MCF 10A (cell line): Measurements from ENCODE around the gene GALNT1. TPM values are rescaled to one million over a fixed set of nuclear protein-coding genes. Genes with fewer than 3 reads are reported as not detected.
A peak's percentile ranks its signal among the peaks of the same experiment; 100 is the strongest.

Experiments used
- BruUV-seq: library from RNA; stranded (reverse); fragments of 400-500 nt; replicated peaks from 2 replicates; lab custom pipeline; 2021; lab: Mats Ljungman, UMichigan
- CTCF ChIA-PET: fragments of 300-600 bp; sonication (Branson Sonifier 250); formaldehyde crosslinking; extraction: SDS; loops from one replicate; lab custom pipeline; 2021; ENCODE audit warnings: antibody characterized with exemption, inconsistent platforms; lab: Yijun Ruan, JAX
- POLR2A ChIA-PET: fragments of 300-600, 350-650 bp; sonication (Branson Sonifier 250); formaldehyde crosslinking; extraction: SDS; loops from one replicate; lab custom pipeline; 2020; ENCODE audit warnings: antibody characterized with exemption, inconsistent platforms; lab: Yijun Ruan, JAX
- DNase-seq: peaks from one replicate; pipeline ENCODE4 v3.0.0-alpha.2; 2018; ENCODE audit not compliant: unreplicated experiment
- H3K27ac Mint-ChIP-seq: one replicate; pipeline ENCODE4 v1.8.0; 2022; ENCODE audit warnings: mild to moderate bottlenecking, low read depth, mixed read lengths; ENCODE audit not compliant: unreplicated experiment
- H3K27me3 Mint-ChIP-seq: one replicate; pipeline ENCODE4 v1.8.0; 2022; ENCODE audit warnings: mixed read lengths; ENCODE audit not compliant: insufficient read depth, unreplicated experiment
- H3K36me3 Mint-ChIP-seq: one replicate; pipeline ENCODE4 v1.8.0; 2022; ENCODE audit warnings: mild to moderate bottlenecking, moderate library complexity, mixed read lengths; ENCODE audit not compliant: insufficient read depth, unreplicated experiment
- H3K4me1 Mint-ChIP-seq: one replicate; pipeline ENCODE4 v1.8.0; 2022; ENCODE audit warnings: mixed read lengths; ENCODE audit not compliant: insufficient read depth, unreplicated experiment
- H3K4me3 Mint-ChIP-seq: one replicate; pipeline ENCODE4 v1.8.0; 2022; ENCODE audit warnings: mild to moderate bottlenecking, moderate library complexity, mixed read lengths; ENCODE audit not compliant: unreplicated experiment
- H3K9me3 Mint-ChIP-seq: one replicate; pipeline ENCODE4 v1.8.0; 2022; ENCODE audit warnings: mixed read lengths; ENCODE audit not compliant: unreplicated experiment
- CTCF ChIP-seq: fragments of 200-600 bp; IDR thresholded peaks from one replicate; pipeline ENCODE4 v1.8.0; 2022; ENCODE audit warnings: antibody characterized with exemption, mild to moderate bottlenecking; ENCODE audit not compliant: unreplicated experiment
- intact Hi-C: fragments of 100-400 bp; cut with micrococcal nuclease; formaldehyde crosslinking; loops from 2 replicates; pipeline ENCODE4 v1.14.1; 2022
- total RNA-seq: library from RNA; stranded (reverse); gene quantifications from 2 replicates; pipeline ENCODE4 v1.2.3, GENCODE V29; 2022

The GALNT1 gene
- total RNA-seq, 1 experiment from 2014 or later: 71.0 TPM

- Mint-ChIP-seq H3K36me3 (no peaks in the 10 kb centered on the region), H3K4me3 (no peak overlapping the region), H3K4me1 (no peaks in the 10 kb centered on the region), H3K9me3 (peaks cover 16% of the 10 kb centered on the region), H3K27me3 (peaks cover 28% of the 10 kb centered on the region), H3K27ac (no peak overlapping the region)
- DNase-seq: no peak
- POLR2A ChIA-PET: no interaction called here
- intact Hi-C loops: no loop called here
- CTCF ChIA-PET: interaction anchor here (0.5 to 0.6 kb wide), 2 partner anchors 311 to 506 kb away, joined by 3 to 5 read pairs; no protein-coding TSS in a partner anchor
- TF ChIP-seq CTCF: no peak
- BruUV-seq: no TSS peak
Measured at GRCh38 chr18:35721431-35722081, 140.0 kb downstream of the GALNT1 start.

GRCh38 chr18:35728676-35729075, 147.1 kb downstream of the GALNT1 start:
- H3K4me1 Mint-ChIP-seq: no peaks in the 10 kb centered on the region
- ChIA-PET POLR2A (interaction anchor here (0.7 kb wide), 1 partner anchor 147 kb away, joined by 3 read pairs; no protein-coding TSS in a partner anchor), CTCF (interaction anchor here (0.7 kb wide), 1 partner anchor 484 kb away, joined by 3 read pairs; no protein-coding TSS in a partner anchor)
- no peak overlapping the region for H3K27ac Mint-ChIP-seq
- no peaks in the 10 kb centered on the region for H3K36me3 Mint-ChIP-seq
- no peak for DNase-seq
- peaks cover 9% of the 10 kb centered on the region for H3K9me3 Mint-ChIP-seq
- no TSS peak for BruUV-seq
- peaks cover 42% of the 10 kb centered on the region for H3K27me3 Mint-ChIP-seq
- intact Hi-C loops: no loop called here
- TF ChIP-seq CTCF: no peak
- H3K4me3 Mint-ChIP-seq: no peak overlapping the region

GRCh38 chr18:35729991-35730668, 148.6 kb downstream of the GALNT1 start:
- CTCF ChIA-PET: no interaction called here
- Mint-ChIP-seq H3K36me3 (no peaks in the 10 kb centered on the region), H3K4me3 (no peak overlapping the region), H3K9me3 (peaks cover 9% of the 10 kb centered on the region), H3K27ac (no peak overlapping the region), H3K4me1 (no peaks in the 10 kb centered on the region), H3K27me3 (peaks cover 28% of the 10 kb centered on the region)
- no peak for TF ChIP-seq CTCF
- POLR2A ChIA-PET: interaction anchor here (0.7 kb wide), 1 partner anchor 131 kb away, joined by 3 read pairs; no protein-coding TSS in a partner anchor
- intact Hi-C loops: no loop called here
- no peak for DNase-seq
- BruUV-seq: no TSS peak

- H3K27me3 Mint-ChIP-seq: peaks cover 21% of the 10 kb centered on the region
- H3K9me3 Mint-ChIP-seq: peaks cover 9% of the 10 kb centered on the region
- no peak for TF ChIP-seq CTCF
- DNase-seq: no peak
- peak overlapping the region; percentile 24 for H3K27ac Mint-ChIP-seq
- POLR2A ChIA-PET: interaction anchor here (0.7 kb wide), 1 partner anchor 131 kb away, joined by 3 read pairs; no protein-coding TSS in a partner anchor
- H3K36me3 Mint-ChIP-seq: no peaks in the 10 kb centered on the region
- BruUV-seq: no TSS peak
- CTCF ChIA-PET: interaction anchor here (0.5 to 2.3 kb wide), 5 partner anchors 169 to 346 kb away, joined by 3 to 6 read pairs (median 3); no protein-coding TSS in a partner anchor
- H3K4me1 Mint-ChIP-seq: no peaks in the 10 kb centered on the region
- intact Hi-C loops: no loop called here
- H3K4me3 Mint-ChIP-seq: no peak overlapping the region
Measured at GRCh38 chr18:35730691-35731370, 149.3 kb downstream of the GALNT1 start.
